ENCODE results near the gene CADPS. TPM values are rescaled to one million over a fixed set of nuclear protein-coding genes. Genes with fewer than 3 reads are reported as not detected.

Gene CADPS
- total RNA-seq, 1 donor = not detected

DNA sequence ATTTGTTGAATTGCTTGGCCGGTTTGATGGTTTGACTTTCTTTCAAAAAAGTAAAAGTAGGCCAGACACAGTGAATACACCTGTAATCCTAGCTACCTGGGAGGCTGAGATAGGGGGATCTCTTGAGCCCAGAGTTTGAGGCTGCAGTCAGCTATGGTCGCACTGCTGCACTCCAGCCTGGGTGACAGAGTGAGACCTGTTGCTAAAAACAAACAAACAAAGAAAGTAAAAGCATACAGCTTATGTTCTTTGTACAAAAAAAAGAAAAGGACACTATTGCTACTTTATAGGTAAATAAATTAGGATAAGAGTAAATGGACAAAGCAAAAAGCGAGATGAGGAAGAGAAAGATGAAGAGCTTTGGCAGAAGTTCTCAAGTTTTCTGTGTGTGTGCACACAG, 488.0 kb downstream of the CADPS start:
- no peak for DNase-seq (ENCODE audit: low read depth in 2 of 3, low spot score in 2 of 3)

- no peak for DNase-seq (ENCODE audit: low read depth in 2 of 3, low spot score in 2 of 3)
Observed at GRCh38 chr3:62379321-62379798, 495.9 kb downstream of the CADPS start.

DNA sequence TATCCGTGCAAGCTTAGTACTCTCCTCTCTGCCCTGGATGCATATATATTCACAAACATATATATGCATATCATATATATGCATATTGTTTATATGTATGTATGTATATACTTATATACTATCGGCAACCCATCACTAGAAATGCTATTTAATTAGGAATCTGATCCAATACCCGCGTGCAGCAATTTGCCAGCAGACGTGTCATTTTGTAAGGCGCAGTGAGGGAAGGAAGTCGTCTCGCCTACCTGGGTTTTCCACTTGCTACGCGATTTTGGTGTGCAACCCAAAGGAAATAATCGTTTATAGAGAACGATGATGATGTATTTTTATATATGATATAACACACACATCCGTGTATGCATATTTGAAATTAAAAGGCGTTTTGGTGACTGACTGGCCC, 496.3 kb downstream of the CADPS start:
- no peak for DNase-seq (ENCODE audit: low read depth in 2 of 3, low spot score in 2 of 3)

GRCh38 chr3:62378311-62378789, 496.9 kb downstream of the CADPS start:
- no peak for DNase-seq (ENCODE audit: low read depth in 2 of 3, low spot score in 2 of 3)

- DNase-seq (ENCODE audit: low read depth in 2 of 3, low spot score in 2 of 3) = no peak
Observed at GRCh38 chr3:62376906-62377877, 498.0 kb downstream of the CADPS start.

- DNase-seq (ENCODE audit: low read depth in 2 of 3, low spot score in 2 of 3) = no peak
Observed at GRCh38 chr3:62376454-62376720, 498.8 kb downstream of the CADPS start.

DNA sequence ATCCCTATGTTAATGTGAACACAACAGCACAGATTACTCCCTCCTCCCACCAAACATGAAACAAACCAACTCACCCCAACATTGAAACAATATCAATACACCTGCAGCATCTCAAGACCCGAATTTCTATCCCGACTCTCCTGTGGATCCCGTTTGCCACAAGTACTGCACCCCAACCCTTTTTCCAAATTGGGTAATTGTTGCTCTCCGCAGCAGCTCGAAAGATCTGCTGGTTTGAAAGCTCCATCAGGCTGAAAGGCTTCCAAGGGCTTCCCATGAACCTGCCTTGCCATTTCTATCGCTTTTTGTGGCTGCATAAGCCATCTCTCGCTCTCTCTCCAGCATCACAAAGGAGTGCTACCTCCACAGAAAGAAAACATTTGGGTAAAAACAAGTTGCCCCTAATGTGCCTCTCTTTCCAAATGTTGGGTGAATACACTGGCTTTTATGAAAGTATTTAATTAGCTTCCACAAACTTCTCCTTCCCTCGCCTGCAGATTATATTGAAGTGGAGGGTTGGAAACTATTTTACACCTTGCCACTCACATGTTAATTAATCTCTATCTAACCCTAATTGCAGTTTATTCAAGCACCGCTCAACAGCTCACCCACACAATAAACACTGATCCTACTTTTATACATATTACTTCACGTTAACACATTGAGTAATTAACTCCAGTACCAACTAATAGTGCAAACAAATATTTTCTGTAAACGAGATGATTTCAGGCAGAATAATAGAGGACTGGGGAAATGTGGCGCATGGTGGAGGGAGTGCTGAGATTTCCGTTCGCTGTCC, 499.4 kb downstream of the CADPS start:
- DNase-seq (ENCODE audit: low read depth in 2 of 3, low spot score in 2 of 3) = no peak

DNA sequence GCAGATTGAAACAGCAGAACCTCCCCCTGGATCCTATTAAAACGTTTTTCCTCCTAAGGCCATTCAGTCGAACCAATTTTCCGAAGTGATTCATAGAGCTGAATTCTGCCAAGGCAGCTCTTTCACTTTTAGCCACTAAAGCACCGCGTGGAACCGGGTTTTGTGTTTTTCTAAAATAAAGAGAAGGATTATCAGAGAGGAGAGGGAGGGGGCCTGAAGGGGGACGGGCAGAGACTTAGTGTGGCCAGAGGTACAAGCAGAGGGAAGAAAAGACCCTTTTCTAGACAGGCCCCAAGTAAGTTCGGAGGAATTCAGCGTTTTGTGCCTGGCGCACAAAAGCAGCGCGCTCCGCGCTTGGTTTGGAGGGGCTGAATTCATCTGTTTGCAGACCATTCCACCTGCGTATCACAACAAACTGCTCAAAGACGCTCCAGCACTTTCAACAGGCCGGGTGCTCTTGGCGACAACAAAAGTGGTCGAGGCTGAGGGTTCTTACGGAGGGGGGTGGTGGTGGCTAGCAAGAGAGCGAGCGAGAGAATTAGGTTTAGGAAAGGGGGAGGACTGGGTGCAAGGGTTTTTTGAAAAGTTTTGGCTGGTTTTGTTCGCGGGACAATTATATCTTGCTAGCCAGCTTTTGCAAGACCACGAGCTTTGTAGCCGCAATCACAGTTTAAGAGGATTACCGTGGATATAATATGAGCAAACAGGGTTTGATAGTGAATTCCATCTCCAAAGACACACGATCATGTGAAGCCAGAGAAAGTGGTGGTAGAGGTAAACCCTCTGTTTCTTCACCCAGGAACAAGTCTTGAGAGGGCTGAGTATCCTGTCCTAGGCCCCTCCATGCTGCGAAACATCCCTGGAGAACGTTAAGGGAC, 500.6 kb downstream of the CADPS start:
- no peak for DNase-seq (ENCODE audit: low read depth in 2 of 3, low spot score in 2 of 3)

GRCh38 chr3:62373714-62374333, 501.4 kb downstream of the CADPS start:
- no peak for DNase-seq (ENCODE audit: low read depth in 2 of 3, low spot score in 2 of 3)

GRCh38 chr3:62373215-62373614, 502.0 kb downstream of the CADPS start, which contains the start of gene FEZF2:
Gene FEZF2 (minus strand): TSS chr3:62373550. CDS start chr3:62372868, 682 bp downstream.
- DNase-seq (ENCODE audit: low read depth in 2 of 3, low spot score in 2 of 3) = no peak

DNA sequence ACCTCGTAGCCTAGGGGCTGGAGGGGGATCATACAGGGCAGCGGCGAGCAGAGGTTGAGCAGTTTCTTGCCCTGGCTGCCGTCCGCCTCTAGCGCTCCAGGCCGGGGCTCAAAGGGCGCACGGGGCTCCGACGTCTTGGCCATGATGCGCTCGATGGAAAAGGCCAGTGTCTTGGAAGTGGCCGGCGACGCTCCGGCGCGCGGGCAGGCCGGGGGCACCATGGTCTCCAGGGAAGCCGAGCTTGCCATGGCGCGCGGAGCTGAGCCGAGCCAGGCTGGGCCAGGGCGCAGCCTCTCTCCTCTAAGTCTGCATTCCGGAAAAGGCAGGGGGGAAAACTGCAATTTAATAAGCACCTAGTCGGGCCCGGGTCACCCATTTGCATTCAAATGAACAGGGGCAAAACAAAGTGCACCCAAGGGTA, 502.6 kb downstream of the CADPS start:
- no peak for DNase-seq (ENCODE audit: low read depth in 2 of 3, low spot score in 2 of 3)

DNA sequence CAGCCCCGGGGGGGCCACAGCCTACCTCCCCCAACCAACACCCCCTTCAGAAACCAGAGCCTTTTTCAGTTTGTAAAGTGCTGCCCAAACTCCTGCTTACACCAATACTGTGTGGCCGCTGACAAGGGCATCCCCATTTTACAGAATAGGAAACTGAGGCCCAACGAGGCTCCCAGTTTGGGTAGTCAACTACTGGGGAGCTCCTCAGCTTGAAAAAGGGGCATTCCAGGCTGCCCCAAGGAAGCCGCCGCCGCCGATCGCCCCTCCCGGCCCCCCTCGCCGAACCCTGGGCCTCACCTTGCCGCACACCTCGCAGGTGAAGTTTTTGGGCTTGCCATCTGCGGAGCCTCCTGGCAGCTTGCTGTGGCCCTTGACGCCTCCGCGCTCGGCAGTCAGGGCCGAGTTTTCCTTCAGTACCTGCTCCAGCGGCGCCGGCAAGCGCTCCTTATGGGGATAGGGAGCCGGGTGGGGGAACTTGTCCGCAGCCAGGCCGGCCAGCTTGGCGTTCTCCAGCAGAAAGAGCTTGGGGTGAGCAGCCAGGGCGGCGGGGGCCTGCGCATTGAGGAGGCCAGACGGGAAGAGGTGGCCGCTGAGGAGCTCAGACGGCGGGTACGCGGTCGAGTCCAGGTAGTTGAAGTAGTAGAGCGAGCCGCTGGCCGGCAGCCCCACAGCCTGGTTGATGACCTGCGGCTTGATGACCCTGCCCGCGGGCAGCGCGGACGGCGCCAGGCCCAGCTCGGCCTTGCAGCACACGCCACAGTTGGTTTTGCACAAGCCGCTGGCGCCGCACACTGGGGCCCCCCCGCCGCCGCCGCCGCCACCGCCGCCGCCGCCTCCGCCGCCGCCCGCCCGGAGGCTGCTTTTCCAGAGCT, 503.3 kb downstream of the CADPS start:
- DNase-seq (ENCODE audit: low read depth in 2 of 3, low spot score in 2 of 3) = no peak

DNA sequence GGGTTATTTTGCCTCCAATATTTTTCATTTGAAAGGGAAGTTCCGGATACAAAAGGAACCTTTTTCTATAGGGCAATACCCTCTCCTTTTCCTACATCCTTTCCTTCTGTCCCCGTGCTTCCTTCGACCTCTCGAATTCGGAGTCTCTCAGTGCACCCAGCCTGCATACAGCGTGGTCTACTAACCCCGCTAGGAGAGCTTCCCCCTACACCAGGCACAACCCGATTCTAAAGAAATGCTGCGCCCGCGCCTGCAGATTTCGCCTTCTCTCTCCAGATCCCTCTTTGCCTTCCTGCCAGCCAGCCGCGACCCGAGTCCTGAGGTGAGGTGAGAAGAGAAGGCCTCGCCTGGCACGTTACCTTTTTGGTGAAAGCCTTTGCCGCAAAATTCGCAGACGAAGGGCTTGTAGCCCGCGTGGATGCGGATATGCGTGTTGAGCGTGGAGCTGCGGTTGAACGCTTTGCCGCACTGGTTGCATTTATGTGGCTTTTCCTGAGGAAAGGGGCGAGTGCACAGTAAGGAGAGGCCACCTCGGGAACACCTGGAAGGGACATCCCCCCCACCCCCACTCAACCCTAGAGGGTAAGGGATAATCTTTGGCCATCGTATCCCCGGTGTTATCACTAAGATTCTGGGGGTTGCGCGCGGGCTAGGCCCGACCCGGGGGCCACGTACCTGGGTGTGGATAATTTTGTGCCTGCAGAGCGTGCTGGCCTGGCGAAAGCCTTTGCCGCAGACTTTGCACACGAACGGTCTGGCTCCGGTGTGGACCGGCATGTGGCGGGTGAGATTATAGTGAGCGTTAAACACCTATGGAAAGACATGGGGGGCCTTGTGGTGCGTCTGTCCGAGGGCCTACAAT, 504.1 kb downstream of the CADPS start:
- no peak for DNase-seq (ENCODE audit: low read depth in 2 of 3, low spot score in 2 of 3)

DNA sequence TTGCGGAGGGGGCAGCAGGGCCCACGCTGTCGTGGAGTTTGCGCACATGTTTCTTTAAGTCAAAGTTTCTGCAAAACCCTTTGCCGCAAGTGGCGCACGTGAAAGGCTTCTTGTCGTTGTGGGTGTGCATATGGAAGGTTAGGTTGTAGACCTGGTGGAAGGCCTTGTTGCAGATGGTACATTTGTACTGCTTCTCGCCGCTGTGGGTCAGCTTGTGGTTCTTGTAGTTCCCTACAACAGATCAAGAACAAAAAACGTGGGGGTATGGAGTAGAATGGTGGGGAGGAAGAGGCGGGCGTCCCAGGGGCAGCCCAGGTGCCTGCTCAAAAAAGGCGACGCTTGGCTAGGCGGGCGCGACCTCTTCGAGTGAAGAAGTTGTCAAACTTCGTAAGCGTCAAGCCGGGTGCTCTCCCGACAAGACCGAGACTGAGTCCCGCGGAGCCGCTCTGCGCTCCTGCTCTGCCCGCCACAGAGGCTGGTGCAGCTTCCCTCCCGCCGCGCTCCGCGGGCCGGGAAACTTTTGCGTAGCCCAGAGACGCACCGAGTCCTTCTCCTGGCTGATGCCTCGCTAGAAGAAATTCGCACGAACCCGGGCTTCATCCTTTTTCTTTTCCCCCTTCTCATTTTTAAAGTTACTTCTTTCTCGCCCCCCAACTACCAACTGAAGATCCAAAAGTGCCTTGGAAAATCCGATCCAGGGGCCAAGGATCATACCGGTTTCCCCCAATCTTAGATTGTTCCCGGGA, 504.9 kb downstream of the CADPS start:
- no peak for DNase-seq (ENCODE audit: low read depth in 2 of 3, low spot score in 2 of 3)

DNA sequence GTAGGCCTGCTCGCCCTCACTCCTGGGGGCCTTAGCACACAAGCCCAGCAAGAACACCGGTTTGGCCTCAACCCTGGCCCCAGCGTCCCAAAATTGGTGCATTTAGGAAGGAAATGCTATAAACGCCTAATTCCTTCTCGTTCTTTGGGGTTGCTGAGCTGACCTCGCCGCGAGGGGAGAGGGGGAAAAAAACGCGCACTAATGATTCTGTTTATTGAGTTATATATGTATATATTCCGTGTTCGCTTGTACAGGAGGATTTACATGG, 505.8 kb downstream of the CADPS start:
- no peak for DNase-seq (ENCODE audit: low read depth in 2 of 3, low spot score in 2 of 3)

DNA sequence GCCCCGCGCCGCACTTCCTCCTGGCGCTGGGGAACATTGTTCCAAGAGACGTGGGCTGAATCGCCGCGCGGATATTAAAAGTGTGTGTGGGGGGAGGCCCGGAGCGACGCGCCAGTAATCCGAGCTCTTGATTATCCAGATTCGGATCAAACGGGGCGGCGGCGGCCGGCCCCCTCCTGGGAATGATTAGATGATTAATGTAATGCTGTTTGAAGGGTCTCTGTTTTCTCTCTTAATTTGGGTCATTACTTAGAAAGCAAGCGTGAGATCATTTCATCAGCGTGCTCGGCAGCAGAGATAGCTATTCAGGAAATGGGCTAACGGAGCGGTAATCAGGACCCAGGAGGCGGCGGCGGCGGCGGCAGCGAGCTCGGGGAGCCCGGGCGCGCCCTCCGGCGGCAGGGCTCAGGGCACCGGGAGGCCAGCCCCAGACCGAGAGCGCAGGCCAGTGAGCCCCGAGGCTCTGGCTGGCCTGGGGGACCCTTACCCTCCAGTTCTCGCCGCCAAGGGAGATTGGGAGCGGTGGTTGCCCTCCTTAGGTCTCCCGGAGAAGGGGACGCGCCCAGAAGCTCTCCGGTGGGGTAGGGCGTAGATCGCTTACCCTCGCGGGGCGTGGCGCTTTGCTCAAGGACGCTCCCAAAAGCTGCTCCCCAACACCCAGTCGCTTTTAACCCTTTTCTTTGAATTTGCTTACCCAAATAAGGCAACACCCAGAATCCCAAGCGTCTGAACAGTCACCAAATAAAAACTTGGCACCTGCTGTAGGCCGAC, 506.3 kb downstream of the CADPS start:
- no peak for DNase-seq (ENCODE audit: low read depth in 2 of 3, low spot score in 2 of 3)

DNA sequence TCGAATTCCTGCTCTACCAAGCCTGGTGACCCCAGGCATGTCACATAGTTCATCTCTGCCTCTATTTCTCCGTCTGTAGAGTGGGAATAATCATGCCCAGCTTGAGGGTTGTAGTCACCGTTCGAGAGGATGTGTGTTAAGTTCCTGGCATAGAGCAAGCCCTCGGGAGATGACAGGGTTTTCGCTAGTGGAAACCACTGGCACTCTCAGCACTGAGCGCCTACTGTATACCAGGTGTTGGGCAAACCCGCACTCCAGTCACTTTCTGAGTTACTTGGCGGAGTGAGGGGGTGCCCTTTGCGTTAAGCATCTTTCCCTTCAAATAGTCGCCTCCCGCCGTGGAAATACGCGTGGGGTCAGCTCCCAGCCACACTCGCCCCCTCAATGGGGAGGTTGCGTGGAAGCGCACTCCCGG, 506.9 kb downstream of the CADPS start:
- DNase-seq (ENCODE audit: low read depth in 2 of 3, low spot score in 2 of 3) = no peak

Data from hematopoietic multipotent progenitor cell (in vitro differentiated cells).